HEK293 (cell line): ENCODE results near the gene PRDX2.
A peak's percentile ranks its signal among the peaks of the same experiment; 100 is the strongest.

Experiments
- CTCF ChIA-PET: fragments of 350-600 bp; formaldehyde crosslinking; extraction: SDS; loops from one replicate; lab custom pipeline; 2021; ENCODE audit warnings: antibody characterized with exemption; lab: Yijun Ruan, JAX
- POLR2A ChIA-PET: fragments of 300-600 bp; formaldehyde crosslinking; extraction: SDS; loops from one replicate; lab custom pipeline; 2020; ENCODE audit warnings: antibody characterized with exemption, inconsistent platforms; lab: Yijun Ruan, JAX
- H3K27ac ChIP-seq: fragments of 200-500 bp; sonication (Bioruptor generic); 2 replicates; pipeline ENCODE4 v1.5.1; 2014; ENCODE audit warnings: low read depth, low read length, control low read depth, inconsistent platforms; ENCODE audit errors: extremely low read depth
- H3K36me3 ChIP-seq, 2 experiments: fragments of 200-500 bp in 1 of 2; sonication (Bioruptor generic) in 1 of 2; 1 replicate in 1 of 2; 2 replicates in 1 of 2; pipeline ENCODE4 v1.5.1; 2014 to 2017; ENCODE audit warnings: inconsistent platforms in 2 of 2, low read length in 2 of 2; ENCODE audit not compliant: control insufficient read depth in 2 of 2, insufficient read depth in 1 of 2
- H3K4me1 ChIP-seq: fragments of 200-500 bp; sonication (Bioruptor generic); 2 replicates; pipeline ENCODE4 v1.5.1; 2014; ENCODE audit warnings: mild to moderate bottlenecking, low read length, inconsistent platforms; ENCODE audit not compliant: control insufficient read depth, insufficient read depth
- H3K4me3 ChIP-seq: 2 replicates; pipeline ENCODE4 v1.5.1; 2011; ENCODE audit warnings: low read depth, mild to moderate bottlenecking, control low read depth, low read length, moderate library complexity
- H3K9me3 ChIP-seq: fragments of 200-500 bp; sonication (Bioruptor generic); 2 replicates; pipeline ENCODE4 v1.5.1; 2014; ENCODE audit warnings: low read depth, low read length, inconsistent platforms; ENCODE audit not compliant: control insufficient read depth, insufficient read depth
- EGR2 ChIP-seq: fragments of 450-650 bp; formaldehyde crosslinking; IDR thresholded peaks from 2 replicates; pipeline ENCODE4 v1.5.1; 2016; ENCODE audit warnings: low read depth, missing biosample characterization, missing genetic modification characterization
- KLF9 ChIP-seq: fragments of 450-650 bp; formaldehyde crosslinking; IDR thresholded peaks from 2 replicates; pipeline ENCODE4 v1.5.1; 2016; ENCODE audit warnings: missing biosample characterization, missing genetic modification characterization, low read depth
- PRDM2 ChIP-seq: fragments of 450-650 bp; formaldehyde crosslinking; IDR thresholded peaks from 2 replicates; pipeline ENCODE4 v1.5.1; 2016; ENCODE audit warnings: missing biosample characterization, missing genetic modification characterization, borderline replicate concordance
- ZBTB11 ChIP-seq: fragments of 450-650 bp; formaldehyde crosslinking; conservative IDR thresholded peaks from 2 replicates; pipeline ENCODE4 v1.5.1; 2016; ENCODE audit warnings: low read depth, missing biosample characterization, missing genetic modification characterization
- ZEB2 ChIP-seq: fragments of 450-650 bp; formaldehyde crosslinking; IDR thresholded peaks from 2 replicates; pipeline ENCODE4 v1.5.1; 2016; ENCODE audit warnings: missing biosample characterization, missing genetic modification characterization
- ZFHX2 ChIP-seq: fragments of 450-650 bp; formaldehyde crosslinking; conservative IDR thresholded peaks from 2 replicates; pipeline ENCODE4 v1.5.1; 2016; ENCODE audit warnings: missing biosample characterization, missing genetic modification characterization
- ZFP37 ChIP-seq: fragments of 450-650 bp; formaldehyde crosslinking; IDR thresholded peaks from 2 replicates; pipeline ENCODE4 v1.5.1; 2016; ENCODE audit warnings: missing biosample characterization, missing genetic modification characterization
- ZNF19 ChIP-seq: fragments of 450-650 bp; formaldehyde crosslinking; IDR thresholded peaks from 2 replicates; pipeline ENCODE4; 2016; ENCODE audit warnings: missing biosample characterization, missing genetic modification characterization, low read depth
- ZNF341 ChIP-seq: fragments of 450-650 bp; formaldehyde crosslinking; IDR thresholded peaks from 2 replicates; pipeline ENCODE4; 2016; ENCODE audit warnings: low read depth, missing biosample characterization, missing genetic modification characterization
- ZNF423 ChIP-seq: fragments of 450-650 bp; formaldehyde crosslinking; IDR thresholded peaks from 2 replicates; pipeline ENCODE4 v1.5.1; 2016; ENCODE audit warnings: missing biosample characterization, missing genetic modification characterization
- ZNF629 ChIP-seq: fragments of 450-650 bp; formaldehyde crosslinking; IDR thresholded peaks from 2 replicates; pipeline ENCODE4 v1.5.1; 2017; ENCODE audit warnings: missing biosample characterization, missing genetic modification characterization
- ZNF664 ChIP-seq: fragments of 450-650 bp; formaldehyde crosslinking; IDR thresholded peaks from 2 replicates; pipeline ENCODE4 v1.5.1; 2016; ENCODE audit warnings: missing biosample characterization, missing genetic modification characterization
- ZNF701 ChIP-seq: fragments of 450-650 bp; formaldehyde crosslinking; IDR thresholded peaks from 2 replicates; pipeline ENCODE4 v1.5.1; 2016; ENCODE audit warnings: missing biosample characterization, missing genetic modification characterization
- ZNF768 ChIP-seq: fragments of 450-650 bp; formaldehyde crosslinking; IDR thresholded peaks from 2 replicates; pipeline ENCODE4 v1.5.1; 2018; ENCODE audit warnings: missing biosample characterization, mild to moderate bottlenecking, missing genetic modification characterization
- ZNF830 ChIP-seq: fragments of 450-650 bp; IDR thresholded peaks from 2 replicates; pipeline ENCODE4 v1.5.0; 2018; ENCODE audit warnings: missing biosample characterization, missing genetic modification characterization, low read depth, mild to moderate bottlenecking, moderate library complexity
- ZNF843 ChIP-seq: fragments of 450-650 bp; formaldehyde crosslinking; IDR thresholded peaks from 2 replicates; pipeline ENCODE4 v1.5.1; 2016; ENCODE audit warnings: missing biosample characterization, missing genetic modification characterization
- ZSCAN5A ChIP-seq: fragments of 450-650 bp; formaldehyde crosslinking; IDR thresholded peaks from 2 replicates; pipeline ENCODE4 v1.5.1; 2016; ENCODE audit warnings: missing biosample characterization, missing genetic modification characterization

The PRDX2 gene

GRCh38 chr19:12772323-12772722, 29.3 kb downstream of the PRDX2 start:
- Histone ChIP-seq H3K9me3 (no peaks in the 10 kb centered on the region), H3K4me3 (no peak overlapping the region), H3K27ac (no peak overlapping the region), H3K4me1 (no peaks in the 10 kb centered on the region; the same call in 1 of the 2 replicates), H3K36me3 (peaks cover 0 to 23% of the 10 kb centered on the region in 2 experiments; a peak in 1 of 3 replicates)
- ChIA-PET CTCF (interaction anchor here (1.0 to 11.4 kb wide), 6 partner anchors 8 to 36 kb away, joined by 3 to 234 read pairs (median 20); partner anchors contain the start of genes JUNB, PRDX2 and THSD8), POLR2A (interaction anchor here (1.6 kb wide), 1 partner anchor 20 kb away, joined by 15 read pairs; the partner anchor contains the start of gene JUNB)
- no peak for TF ChIP-seq ZBTB11 (tag by site-specific recombination)
- TF ChIP-seq ZNF701 (tag by site-specific recombination), result no peak
- no peak for TF ChIP-seq ZNF19 (tag by site-specific recombination)
- TF ChIP-seq ZNF423, result no peak
- no peak for TF ChIP-seq PRDM2 (tag by site-specific recombination)

- Histone ChIP-seq H3K27ac (no peak overlapping the region), H3K36me3 (peaks cover 0 to 23% of the 10 kb centered on the region in 2 experiments; a peak in 2 of 3 replicates), H3K9me3 (no peaks in the 10 kb centered on the region), H3K4me3 (no peak overlapping the region), H3K4me1 (no peaks in the 10 kb centered on the region; the same call in 1 of the 2 replicates)
- no peak for TF ChIP-seq ZNF843
- peak; percentile 55 for TF ChIP-seq ZNF341
- ChIA-PET POLR2A (interaction anchor here (1.1 kb wide), 1 partner anchor 21 kb away, joined by 3 read pairs; the partner anchor contains the start of gene JUNB), CTCF (interaction anchor here (1.2 kb wide), 1 partner anchor 10 kb away, joined by 5 read pairs; no protein-coding TSS in a partner anchor)
Measured at GRCh38 chr19:12770922-12771321, 30.7 kb downstream of the PRDX2 start.

- ChIA-PET POLR2A (interaction anchor here (1.6 kb wide), 1 partner anchor 31 kb away, joined by 3 read pairs; no protein-coding TSS in a partner anchor), CTCF (interaction anchor here (0.7 to 14.1 kb wide), 2 partner anchors 30 to 78 kb away, joined by 3 to 386 read pairs; partner anchors contain the start of genes JUNB, PRDX2, RNASEH2A and THSD8)
- Histone ChIP-seq H3K4me1 (no peaks in the 10 kb centered on the region), H3K36me3 (peaks cover 0 to 29% of the 10 kb centered on the region in 2 experiments; a peak in 2 of 3 replicates), H3K4me3 (no peak overlapping the region), H3K27ac (no peak overlapping the region), H3K9me3 (no peaks in the 10 kb centered on the region)
- peak; percentile 35; the same call in 1 of the 2 replicates for TF ChIP-seq ZFHX2
- no peak for TF ChIP-seq ZNF664 (tag by site-specific recombination)
- TF ChIP-seq ZSCAN5A (tag by site-specific recombination), result no peak
- no peak for TF ChIP-seq ZFP37
- TF ChIP-seq ZEB2 (tag by site-specific recombination), result no peak
- no peak for TF ChIP-seq ZNF830
- no peak for TF ChIP-seq ZNF629 (tag by site-specific recombination)
- peak; percentile 27; the same call in 1 of the 2 replicates for TF ChIP-seq EGR2 (tag by site-specific recombination)
- no peak for TF ChIP-seq ZNF768
- no peak for TF ChIP-seq KLF9 (tag by site-specific recombination)
Measured at GRCh38 chr19:12769689-12770088, 31.9 kb downstream of the PRDX2 start.
